ENCODE measurements around the gene MDM2.

GRCh38 chr12:68841717-68842116 lies 33.7 kb downstream of the MDM2 start:
- no peak for TF ChIP-seq EZH2phosphoT487 (IDR thresholded peaks at IDR 0.05; ENCODE audit: insufficient read depth, low read depth)
- TF ChIP-seq EZH2 (IDR thresholded peaks at IDR 0.05; ENCODE audit: insufficient read depth, poor library complexity, severe bottlenecking): no peak
